NCI-H460 (cell line): ENCODE results near the gene TMEM120B. TPM values are rescaled to one million over a fixed set of nuclear protein-coding genes. Genes with fewer than 3 reads are reported as not detected.
"Not testable (repeated sequence)": the region's sequence is repeated elsewhere in the genome, so short reads cannot be mapped to it uniquely, and the experiment has no call there.

Experiments used
- DNase-seq: peaks from one replicate; pipeline ENCODE4 v3.0.0-alpha.2; 2016; ENCODE audit warnings: low read depth; ENCODE audit errors: extremely low read depth
- total RNA-seq: library from RNA; depleted of rRNA; stranded (reverse); fragments of >200 nt; shearing (Covaris generic); gene quantifications from 2 replicates; pipeline ENCODE4 v1.2.3, GENCODE V29; 2014

TMEM120B gene
- total RNA-seq, 1 experiment from 2014 or later = 11.8 TPM

GRCh38 chr12:121738340-121738858 lies 25.8 kb downstream of the TMEM120B start:
- DNase-seq = no peak

GRCh38 chr12:121740847-121741246 lies 28.3 kb downstream of the TMEM120B start:
- DNase-seq = no peak

GRCh38 chr12:121741743-121742142 lies 29.2 kb downstream of the TMEM120B start:
- DNase-seq = no peak

GRCh38 chr12:121745545-121745944 lies 33.0 kb downstream of the TMEM120B start:
- not testable (repeated sequence) for DNase-seq

GRCh38 chr12:121748218-121748570 lies 35.6 kb downstream of the TMEM120B start:
- DNase-seq = no peak

- DNase-seq = peak; percentile 59
These were observed 36.2 kb downstream of the TMEM120B start for GRCh38 chr12:121748571-121749265.

GRCh38 chr12:121749267-121749666 lies 36.7 kb downstream of the TMEM120B start:
- no peak for DNase-seq

GRCh38 chr12:121750507-121750955 lies 38.0 kb downstream of the TMEM120B start:
- DNase-seq = no peak

GRCh38 chr12:121751034-121751433 lies 38.5 kb downstream of the TMEM120B start:
- DNase-seq = no peak

- DNase-seq = no peak
These were observed 39.3 kb downstream of the TMEM120B start for GRCh38 chr12:121751749-121752351.

- no peak for DNase-seq
These were observed 41.3 kb downstream of the TMEM120B start for GRCh38 chr12:121753844-121754264.

GRCh38 chr12:121754836-121755235 lies 42.3 kb downstream of the TMEM120B start:
- no peak for DNase-seq

GRCh38 chr12:121755591-121755990 lies 43.0 kb downstream of the TMEM120B start:
- DNase-seq = no peak

GRCh38 chr12:121758536-121758935 lies 46.0 kb downstream of the TMEM120B start:
- DNase-seq = not testable (repeated sequence)

- no peak for DNase-seq
These were observed 49.7 kb downstream of the TMEM120B start for GRCh38 chr12:121762269-121762668.

GRCh38 chr12:121764808-121765207 lies 52.3 kb downstream of the TMEM120B start:
- DNase-seq = no peak

GRCh38 chr12:121765573-121765972 lies 53.0 kb downstream of the TMEM120B start:
- no peak for DNase-seq

GRCh38 chr12:121766290-121767039 lies 53.9 kb downstream of the TMEM120B start:
- no peak for DNase-seq

GRCh38 chr12:121767525-121768016 lies 55.0 kb downstream of the TMEM120B start:
- no peak for DNase-seq

- DNase-seq = no peak
These were observed 56.8 kb downstream of the TMEM120B start for GRCh38 chr12:121769297-121769830.

GRCh38 chr12:121769831-121770301 lies 57.3 kb downstream of the TMEM120B start:
- no peak for DNase-seq
